ENCODE measurements around the gene HOXC9.

Gene HOXC9

GRCh38 chr12:53963434-53964314 lies 36.3 kb upstream of the HOXC9 start:
- H3K9ac ChIP-seq (ENCODE audit: low read depth in 1 of 2, low read length in 2 of 2), result no peak overlapping the region
- H3K27ac ChIP-seq (ENCODE audit: low read depth in 2 of 2, low read length in 2 of 2), result no peak overlapping the region
- peaks cover 0 to 3% of the 10 kb centered on the region in 2 donors for H3K4me1 ChIP-seq (ENCODE audit: control insufficient read depth in 2 of 2, insufficient read depth in 2 of 2, low read length in 2 of 2)
- H3K9me3 ChIP-seq (ENCODE audit: control insufficient read depth in 2 of 2, low read length in 2 of 2), result no peaks in the 10 kb centered on the region
- peaks cover 86 to 94% of the 10 kb centered on the region in 2 donors for H3K27me3 ChIP-seq (ENCODE audit: control insufficient read depth in 2 of 2, insufficient read depth in 2 of 2, low read length in 2 of 2)
- H3K4me3 ChIP-seq (ENCODE audit: low read length in 2 of 2), result no peak overlapping the region
- H3K36me3 ChIP-seq (ENCODE audit: control insufficient read depth in 2 of 2, insufficient read depth in 2 of 2, low read length in 2 of 2), result no peaks in the 10 kb centered on the region

GRCh38 chr12:53964315-53964713 lies 35.6 kb upstream of the HOXC9 start:
- H3K4me3 ChIP-seq (ENCODE audit: low read length in 2 of 2), result no peak overlapping the region
- H3K27me3 ChIP-seq (ENCODE audit: control insufficient read depth in 2 of 2, insufficient read depth in 2 of 2, low read length in 2 of 2), result peaks cover 89 to 96% of the 10 kb centered on the region in 2 donors
- no peaks in the 10 kb centered on the region for H3K9me3 ChIP-seq (ENCODE audit: control insufficient read depth in 2 of 2, low read length in 2 of 2)
- no peak overlapping the region for H3K9ac ChIP-seq (ENCODE audit: low read depth in 1 of 2, low read length in 2 of 2)
- H3K36me3 ChIP-seq (ENCODE audit: control insufficient read depth in 2 of 2, insufficient read depth in 2 of 2, low read length in 2 of 2), result no peaks in the 10 kb centered on the region
- no peak overlapping the region for H3K27ac ChIP-seq (ENCODE audit: low read depth in 2 of 2, low read length in 2 of 2)
- H3K4me1 ChIP-seq (ENCODE audit: control insufficient read depth in 2 of 2, insufficient read depth in 2 of 2, low read length in 2 of 2), result peaks cover 0 to 3% of the 10 kb centered on the region in 2 donors

- peaks cover 0 to 3% of the 10 kb centered on the region in 2 donors for H3K4me1 ChIP-seq (ENCODE audit: control insufficient read depth in 2 of 2, insufficient read depth in 2 of 2, low read length in 2 of 2)
- H3K27ac ChIP-seq (ENCODE audit: low read depth in 2 of 2, low read length in 2 of 2), result no peak overlapping the region
- no peak overlapping the region for H3K4me3 ChIP-seq (ENCODE audit: low read length in 2 of 2)
- no peaks in the 10 kb centered on the region for H3K9me3 ChIP-seq (ENCODE audit: control insufficient read depth in 2 of 2, low read length in 2 of 2)
- H3K27me3 ChIP-seq (ENCODE audit: control insufficient read depth in 2 of 2, insufficient read depth in 2 of 2, low read length in 2 of 2), result peaks cover 88 to 96% of the 10 kb centered on the region in 2 donors
- H3K9ac ChIP-seq (ENCODE audit: low read depth in 1 of 2, low read length in 2 of 2), result no peak overlapping the region
- no peaks in the 10 kb centered on the region for H3K36me3 ChIP-seq (ENCODE audit: control insufficient read depth in 2 of 2, insufficient read depth in 2 of 2, low read length in 2 of 2)
These were observed 34.5 kb upstream of the HOXC9 start for GRCh38 chr12:53965281-53966084.

- peaks cover 0 to 3% of the 10 kb centered on the region in 2 donors for H3K4me1 ChIP-seq (ENCODE audit: control insufficient read depth in 2 of 2, insufficient read depth in 2 of 2, low read length in 2 of 2)
- no peak overlapping the region for H3K4me3 ChIP-seq (ENCODE audit: low read length in 2 of 2)
- H3K9ac ChIP-seq (ENCODE audit: low read depth in 1 of 2, low read length in 2 of 2), result no peak overlapping the region
- no peaks in the 10 kb centered on the region for H3K36me3 ChIP-seq (ENCODE audit: control insufficient read depth in 2 of 2, insufficient read depth in 2 of 2, low read length in 2 of 2)
- H3K27me3 ChIP-seq (ENCODE audit: control insufficient read depth in 2 of 2, insufficient read depth in 2 of 2, low read length in 2 of 2), result peaks cover 92 to 98% of the 10 kb centered on the region in 2 donors
- H3K9me3 ChIP-seq (ENCODE audit: control insufficient read depth in 2 of 2, low read length in 2 of 2), result no peaks in the 10 kb centered on the region
- H3K27ac ChIP-seq (ENCODE audit: low read depth in 2 of 2, low read length in 2 of 2), result no peak overlapping the region
These were observed 33.9 kb upstream of the HOXC9 start for GRCh38 chr12:53966085-53966384.

- H3K27ac ChIP-seq (ENCODE audit: low read depth in 2 of 2, low read length in 2 of 2), result no peak overlapping the region
- peaks cover 95 to 98% of the 10 kb centered on the region in 2 donors for H3K27me3 ChIP-seq (ENCODE audit: control insufficient read depth in 2 of 2, insufficient read depth in 2 of 2, low read length in 2 of 2)
- H3K4me1 ChIP-seq (ENCODE audit: control insufficient read depth in 2 of 2, insufficient read depth in 2 of 2, low read length in 2 of 2), result peaks cover 0 to 3% of the 10 kb centered on the region in 2 donors
- H3K9me3 ChIP-seq (ENCODE audit: control insufficient read depth in 2 of 2, low read length in 2 of 2), result no peaks in the 10 kb centered on the region
- H3K36me3 ChIP-seq (ENCODE audit: control insufficient read depth in 2 of 2, insufficient read depth in 2 of 2, low read length in 2 of 2), result no peaks in the 10 kb centered on the region
- H3K9ac ChIP-seq (ENCODE audit: low read depth in 1 of 2, low read length in 2 of 2), result no peak overlapping the region
- no peak overlapping the region for H3K4me3 ChIP-seq (ENCODE audit: low read length in 2 of 2)
These were observed 33.4 kb upstream of the HOXC9 start for GRCh38 chr12:53966385-53967133.

GRCh38 chr12:53967421-53967925 lies 32.5 kb upstream of the HOXC9 start:
- Histone ChIP-seq H3K27me3 (ENCODE audit: control insufficient read depth in 2 of 2, insufficient read depth in 2 of 2, low read length in 2 of 2) (peaks cover 95 to 98% of the 10 kb centered on the region in 2 donors), H3K36me3 (ENCODE audit: control insufficient read depth in 2 of 2, insufficient read depth in 2 of 2, low read length in 2 of 2) (no peaks in the 10 kb centered on the region), H3K9ac (ENCODE audit: low read depth in 1 of 2, low read length in 2 of 2) (no peak overlapping the region), H3K4me3 (ENCODE audit: low read length in 2 of 2) (no peak overlapping the region), H3K4me1 (ENCODE audit: control insufficient read depth in 2 of 2, insufficient read depth in 2 of 2, low read length in 2 of 2) (peaks cover 0 to 3% of the 10 kb centered on the region in 2 donors), H3K27ac (ENCODE audit: low read depth in 2 of 2, low read length in 2 of 2) (no peak overlapping the region), H3K9me3 (ENCODE audit: control insufficient read depth in 2 of 2, low read length in 2 of 2) (no peaks in the 10 kb centered on the region)

- no peak overlapping the region for H3K4me3 ChIP-seq (ENCODE audit: low read length in 2 of 2)
- peaks cover 0 to 3% of the 10 kb centered on the region in 2 donors for H3K4me1 ChIP-seq (ENCODE audit: control insufficient read depth in 2 of 2, insufficient read depth in 2 of 2, low read length in 2 of 2)
- peaks cover 92 to 98% of the 10 kb centered on the region in 2 donors for H3K27me3 ChIP-seq (ENCODE audit: control insufficient read depth in 2 of 2, insufficient read depth in 2 of 2, low read length in 2 of 2)
- H3K36me3 ChIP-seq (ENCODE audit: control insufficient read depth in 2 of 2, insufficient read depth in 2 of 2, low read length in 2 of 2), result no peaks in the 10 kb centered on the region
- H3K9me3 ChIP-seq (ENCODE audit: control insufficient read depth in 2 of 2, low read length in 2 of 2), result peaks cover 0 to 6% of the 10 kb centered on the region in 2 donors
- no peak overlapping the region for H3K27ac ChIP-seq (ENCODE audit: low read depth in 2 of 2, low read length in 2 of 2)
- no peak overlapping the region for H3K9ac ChIP-seq (ENCODE audit: low read depth in 1 of 2, low read length in 2 of 2)
These were observed 31.5 kb upstream of the HOXC9 start for GRCh38 chr12:53968214-53969127.

- peaks cover 0 to 3% of the 10 kb centered on the region in 2 donors for H3K4me1 ChIP-seq (ENCODE audit: control insufficient read depth in 2 of 2, insufficient read depth in 2 of 2, low read length in 2 of 2)
These were observed 30.2 kb upstream of the HOXC9 start for GRCh38 chr12:53969588-53970259.

GRCh38 chr12:53970451-53970850 lies 29.5 kb upstream of the HOXC9 start:
- H3K4me3 ChIP-seq (ENCODE audit: low read length in 2 of 2), result no peak overlapping the region
- no peak overlapping the region for H3K9ac ChIP-seq (ENCODE audit: low read depth in 1 of 2, low read length in 2 of 2)
- H3K27ac ChIP-seq (ENCODE audit: low read depth in 2 of 2, low read length in 2 of 2), result no peak overlapping the region
- H3K4me1 ChIP-seq (ENCODE audit: control insufficient read depth in 2 of 2, insufficient read depth in 2 of 2, low read length in 2 of 2), result peaks cover 0 to 3% of the 10 kb centered on the region in 2 donors
- H3K36me3 ChIP-seq (ENCODE audit: control insufficient read depth in 2 of 2, insufficient read depth in 2 of 2, low read length in 2 of 2), result no peaks in the 10 kb centered on the region
- peaks cover 0 to 6% of the 10 kb centered on the region in 2 donors for H3K9me3 ChIP-seq (ENCODE audit: control insufficient read depth in 2 of 2, low read length in 2 of 2)
- H3K27me3 ChIP-seq (ENCODE audit: control insufficient read depth in 2 of 2, insufficient read depth in 2 of 2, low read length in 2 of 2), result peaks cover 74 to 86% of the 10 kb centered on the region in 2 donors

More at GRCh38 chr12:53969588-53970259, 30.2 kb upstream of the HOXC9 start:
- Histone ChIP-seq H3K9me3 (ENCODE audit: control insufficient read depth in 2 of 2, low read length in 2 of 2) (peaks cover 0 to 6% of the 10 kb centered on the region in 2 donors), H3K4me3 (ENCODE audit: low read length in 2 of 2) (no peak overlapping the region), H3K27me3 (ENCODE audit: control insufficient read depth in 2 of 2, insufficient read depth in 2 of 2, low read length in 2 of 2) (peaks cover 81 to 92% of the 10 kb centered on the region in 2 donors), H3K27ac (ENCODE audit: low read depth in 2 of 2, low read length in 2 of 2) (no peak overlapping the region), H3K36me3 (ENCODE audit: control insufficient read depth in 2 of 2, insufficient read depth in 2 of 2, low read length in 2 of 2) (no peaks in the 10 kb centered on the region), H3K9ac (ENCODE audit: low read depth in 1 of 2, low read length in 2 of 2) (no peak overlapping the region)
